H9 (cell line): ENCODE results near the gene ENPP5. TPM values are rescaled to one million over a fixed set of nuclear protein-coding genes. Genes with fewer than 3 reads are reported as not detected.

Experiments
- DNase-seq: peaks from one replicate; pipeline ENCODE4 v3.0.0-alpha.2; 2017
- H2AFZ ChIP-seq: one replicate; pipeline ENCODE4 v1.6.1; 2013; ENCODE audit warnings: mild to moderate bottlenecking, low read length, control low read depth, moderate library complexity
- H2AK5ac ChIP-seq: 2 replicates; pipeline ENCODE4 v1.6.1; 2013; ENCODE audit warnings: low read length, control low read depth, mixed read lengths; ENCODE audit not compliant: insufficient read length
- H2BK120ac ChIP-seq: one replicate; pipeline ENCODE4 v1.6.1; 2013; ENCODE audit warnings: low read depth, mild to moderate bottlenecking, low read length, control low read depth, inconsistent platforms; ENCODE audit not compliant: poor library complexity, severe bottlenecking
- H2BK12ac ChIP-seq: 2 replicates; pipeline ENCODE4 v1.6.1; 2013; ENCODE audit warnings: low read length, control low read depth, mixed read lengths, low read depth; ENCODE audit not compliant: insufficient read length
- H2BK15ac ChIP-seq: 2 replicates; pipeline ENCODE4 v1.6.1; 2013; ENCODE audit warnings: low read depth, low read length, control low read depth
- H2BK20ac ChIP-seq: one replicate; pipeline ENCODE4 v1.6.1; 2013; ENCODE audit warnings: low read depth, mild to moderate bottlenecking, low read length, control low read depth, inconsistent platforms; ENCODE audit not compliant: poor library complexity, severe bottlenecking
- H2BK5ac ChIP-seq: 2 replicates; pipeline ENCODE4 v1.6.1; 2013; ENCODE audit warnings: low read length, control low read depth, mixed read lengths; ENCODE audit not compliant: insufficient read length
- H3K14ac ChIP-seq: 2 replicates; pipeline ENCODE4 v1.6.1; 2013; ENCODE audit warnings: low read length, control low read depth; ENCODE audit not compliant: insufficient read depth
- H3K18ac ChIP-seq: 2 replicates; pipeline ENCODE4 v1.6.1; 2013; ENCODE audit warnings: low read depth, mild to moderate bottlenecking, mixed read lengths, low read length, control low read depth; ENCODE audit not compliant: insufficient read length
- H3K23ac ChIP-seq: 2 replicates; pipeline ENCODE4 v1.6.1; 2013; ENCODE audit warnings: low read length, control low read depth, mixed read lengths, low read depth; ENCODE audit not compliant: insufficient read length
- H3K23me2 ChIP-seq: 2 replicates; pipeline ENCODE4 v1.6.1; 2013; ENCODE audit warnings: low read depth, mild to moderate bottlenecking, mixed read lengths, low read length, control low read depth; ENCODE audit not compliant: insufficient read length, poor library complexity, severe bottlenecking
- H3K27ac ChIP-seq: 2 replicates; pipeline ENCODE4 v1.5.1; 2013; ENCODE audit warnings: low read length, control low read depth, mixed read lengths, low read depth; ENCODE audit not compliant: insufficient read length
- H3K27me3 ChIP-seq: 2 replicates; pipeline ENCODE4 v1.6.1; 2013; ENCODE audit warnings: low read length, control low read depth, inconsistent platforms; ENCODE audit not compliant: insufficient read depth
- H3K4ac ChIP-seq: 2 replicates; pipeline ENCODE4 v1.6.1; 2013; ENCODE audit warnings: low read depth, mild to moderate bottlenecking, control low read depth, inconsistent platforms, low read length, moderate library complexity
- H3K4me1 ChIP-seq: 2 replicates; pipeline ENCODE4 v1.6.1; 2013; ENCODE audit warnings: low read length, control low read depth, inconsistent platforms; ENCODE audit not compliant: insufficient read depth
- H3K4me2 ChIP-seq: 2 replicates; pipeline ENCODE4 v1.6.1; 2013; ENCODE audit warnings: low read length, control low read depth, mixed read lengths; ENCODE audit not compliant: insufficient read length, insufficient read depth
- H3K56ac ChIP-seq: 2 replicates; pipeline ENCODE4 v1.6.1; 2013; ENCODE audit warnings: low read depth, mild to moderate bottlenecking, mixed read lengths, low read length, control low read depth; ENCODE audit not compliant: insufficient read length
- H3K79me1 ChIP-seq: 2 replicates; pipeline ENCODE4 v1.6.1; 2013; ENCODE audit warnings: low read depth, mild to moderate bottlenecking, moderate library complexity, low read length, control low read depth, inconsistent platforms; ENCODE audit not compliant: insufficient read depth, poor library complexity, severe bottlenecking
- H3K79me2 ChIP-seq: 2 replicates; pipeline ENCODE4 v1.6.1; 2013; ENCODE audit warnings: low read length, control low read depth, inconsistent platforms; ENCODE audit not compliant: insufficient read depth
- H3K9ac ChIP-seq: 2 replicates; pipeline ENCODE4 v1.6.1; 2013; ENCODE audit warnings: low read length, control low read depth, mixed read lengths; ENCODE audit not compliant: insufficient read length; ENCODE audit errors: extremely low read depth
- H3K9me3 ChIP-seq: one replicate; pipeline ENCODE4 v1.6.1; 2013; ENCODE audit warnings: low read depth, low read length, inconsistent platforms; ENCODE audit not compliant: control insufficient read depth
- H3T11ph ChIP-seq: one replicate; pipeline ENCODE4 v1.6.1; 2013; ENCODE audit warnings: mild to moderate bottlenecking, low read length, control low read depth, inconsistent platforms
- H4K20me1 ChIP-seq: one replicate; pipeline ENCODE4 v1.6.1; 2013; ENCODE audit not compliant: control insufficient read depth, insufficient read length, insufficient read depth
- H4K5ac ChIP-seq: 2 replicates; pipeline ENCODE4 v1.6.1; 2013; ENCODE audit warnings: low read depth, mild to moderate bottlenecking, mixed read lengths, low read length, control low read depth; ENCODE audit not compliant: insufficient read length
- H4K8ac ChIP-seq: replicated peaks from 2 replicates; pipeline ENCODE4 v1.6.1; 2013; ENCODE audit warnings: low read length, control low read depth, mixed read lengths, low read depth; ENCODE audit not compliant: insufficient read length
- H4K91ac ChIP-seq: 2 replicates; pipeline ENCODE4 v1.6.1; 2013; ENCODE audit warnings: low read depth, mild to moderate bottlenecking, moderate library complexity, mixed read lengths, low read length, control low read depth; ENCODE audit not compliant: insufficient read length
- H3K27ac Mint-ChIP-seq, 3 experiments: 2 replicates in 2 of 3; 3 replicates in 1 of 3; pipeline ENCODE4 v1.8.0; 2020 to 2021; ENCODE audit warnings: mixed read lengths in 3 of 3, mild to moderate bottlenecking in 1 of 3, moderate library complexity in 1 of 3
- H3K27me3 Mint-ChIP-seq: 2 replicates; pipeline ENCODE4 v1.8.0; 2021; ENCODE audit warnings: low read depth, mild to moderate bottlenecking, moderate library complexity, mixed read lengths
- H3K36me3 Mint-ChIP-seq, 3 experiments: 2 replicates in 2 of 3; 3 replicates in 1 of 3; pipeline ENCODE4 v1.8.0; 2020 to 2021; ENCODE audit warnings: low read depth in 3 of 3, mixed read lengths in 3 of 3; ENCODE audit not compliant: insufficient read depth in 1 of 3
- H3K4me1 Mint-ChIP-seq, 2 experiments: 2 replicates each; pipeline ENCODE4 v1.8.0; 2020; ENCODE audit warnings: mixed read lengths in 2 of 2
- H3K4me3 Mint-ChIP-seq, 2 experiments: 2 replicates in 1 of 2; 3 replicates in 1 of 2; pipeline ENCODE4 v1.8.0; 2020 to 2021; ENCODE audit warnings: mild to moderate bottlenecking in 2 of 2, mixed read lengths in 2 of 2, moderate library complexity in 1 of 2
- H3K9me3 Mint-ChIP-seq, 2 experiments: 2 replicates in 1 of 2; 3 replicates in 1 of 2; pipeline ENCODE4 v1.8.0; 2020; ENCODE audit warnings: mild to moderate bottlenecking in 2 of 2, mixed read lengths in 2 of 2, moderate library complexity in 1 of 2
- CTCF ChIP-seq: fragments of 200-600 bp; sonication (generic); conservative IDR thresholded peaks from 3 replicates; pipeline ENCODE4 v1.8.0; 2021; ENCODE audit warnings: antibody characterized with exemption, mild to moderate bottlenecking
- whole genome bisulfite sequencing: extraction: QIAGEN DNeasy Blood & Tissue Kit; methylation state at CpG from one replicate; pipeline ENCODE4 v1.1.7; 2013; ENCODE audit warnings: missing lambda C conversion rate, low lambda C conversion rate, mixed read lengths; ENCODE audit not compliant: insufficient read length; ENCODE audit errors: extremely low coverage; 5-methylcytosine and 5-hydroxymethylcytosine counted together
- total RNA-seq: library from RNA; stranded (reverse); gene quantifications from 2 replicates; pipeline ENCODE4 v1.2.1, GENCODE V29; 2021

The ENPP5 gene
- total RNA-seq, 1 experiment from 2014 or later: 4.6 TPM

GRCh38 chr6:46199387-46199786, 28.6 kb upstream of the ENPP5 start:
- no peak overlapping the region for H3K4me2 ChIP-seq
- no peaks in the 10 kb centered on the region for H4K20me1 ChIP-seq
- DNase-seq: no peak
- no peak overlapping the region for H2BK15ac ChIP-seq
- no peak overlapping the region for H4K91ac ChIP-seq
- H3K27ac Mint-ChIP-seq: no peak overlapping the region
- no peaks in the 10 kb centered on the region; the same call in 1 of the 2 replicates for H3K4me1 ChIP-seq
- H3K4me3 Mint-ChIP-seq: no peak overlapping the region
- no peak overlapping the region for H3K56ac ChIP-seq
- no peak overlapping the region for H2AFZ ChIP-seq
- no peak overlapping the region for H3K4ac ChIP-seq
- no peak overlapping the region for H4K8ac ChIP-seq
- H3T11ph ChIP-seq: no peak overlapping the region
- peaks cover 14 to 24% of the 10 kb centered on the region in 2 experiments for H3K4me1 Mint-ChIP-seq
- H3K79me2 ChIP-seq: no peaks in the 10 kb centered on the region
- H3K79me1 ChIP-seq: no peaks in the 10 kb centered on the region
- H2AK5ac ChIP-seq: no peak overlapping the region
- TF ChIP-seq CTCF: no peak
- no peak overlapping the region for H3K27ac ChIP-seq
- no peak overlapping the region for H2BK120ac ChIP-seq
- H3K14ac ChIP-seq: no peak overlapping the region
- H4K5ac ChIP-seq: no peak overlapping the region
- peaks cover 5 to 8% of the 10 kb centered on the region in 2 experiments; a peak in 4 of 5 replicates for H3K9me3 Mint-ChIP-seq
- no peak overlapping the region for H3K23ac ChIP-seq
- no peak overlapping the region for H2BK12ac ChIP-seq
- no peak overlapping the region for H3K9ac ChIP-seq
- peaks cover 0 to 21% (median 6%) of the 10 kb centered on the region in 3 experiments; a peak in 5 of 7 replicates for H3K36me3 Mint-ChIP-seq
- H3K27me3 Mint-ChIP-seq: no peaks in the 10 kb centered on the region; the same call in 1 of the 2 replicates
- no peak overlapping the region for H2BK5ac ChIP-seq
- no peaks in the 10 kb centered on the region for H3K23me2 ChIP-seq
- no peak overlapping the region for H2BK20ac ChIP-seq
- H3K9me3 ChIP-seq: no peaks in the 10 kb centered on the region
- no peak overlapping the region for H3K18ac ChIP-seq
- no peaks in the 10 kb centered on the region for H3K27me3 ChIP-seq
- no CpG with 5 or more reads among the region's 5 CpGs for WGBS
